OCI-LY3 (cell line): ENCODE data around the gene BATF.

Experiments used
- CTCF ChIP-seq: fragments of 200-600, 300-600 bp; sonication (generic); IDR thresholded peaks from 2 replicates; pipeline ENCODE4 v1.5.1; 2014; ENCODE audit warnings: antibody characterized with exemption, low read length, low read depth
- EZH2phosphoT487 ChIP-seq: fragments of 200-600 bp; shearing (Covaris generic); IDR thresholded peaks from 2 replicates; pipeline ENCODE4 v1.6.1; 2018; ENCODE audit warnings: antibody characterized with exemption, mixed run types, low read depth

- TF ChIP-seq CTCF (peak; percentile 93), EZH2phosphoT487 (no peak)
Measured at GRCh38 chr14:75518625-75519024, 3.6 kb upstream of the BATF start.
